Neural progenitor cell (in vitro differentiated cells): Measurements from ENCODE around the gene GOLIM4. TPM values are rescaled to one million over a fixed set of nuclear protein-coding genes. Genes with fewer than 3 reads are reported as not detected.
"Not testable (repeated sequence)": the region's sequence is repeated elsewhere in the genome, so short reads cannot be mapped to it uniquely, and the experiment has no call there.

ENCODE experiments used
- DNase-seq: peaks from one replicate; pipeline ENCODE4 v3.0.0-alpha.2; 2016; ENCODE audit warnings: low spot score
- H2AFZ ChIP-seq: fragments of 200-600 bp; sonication (generic); replicated peaks from 2 replicates; pipeline ENCODE4 v1.6.1; 2016; ENCODE audit warnings: antibody characterized with exemption
- H3F3A ChIP-seq: fragments of 200-600 bp; sonication (generic); 2 replicates; pipeline ENCODE4 v1.6.1; 2016; ENCODE audit warnings: antibody characterized with exemption, low read depth
- H3K27ac ChIP-seq: fragments of 200-600 bp; sonication (generic); 2 replicates; pipeline ENCODE4 v1.5.1; 2016; ENCODE audit warnings: mild to moderate bottlenecking
- H3K27me3 ChIP-seq: fragments of 200-600 bp; sonication (generic); 2 replicates; pipeline ENCODE4 v1.6.1; 2016; ENCODE audit warnings: mild to moderate bottlenecking, moderate library complexity
- H3K36me3 ChIP-seq: fragments of 200-600 bp; sonication (generic); 2 replicates; pipeline ENCODE4 v1.5.1; 2016
- H3K4me1 ChIP-seq: fragments of 200-600 bp; sonication (generic); 2 replicates; pipeline ENCODE4 v1.6.1; 2016; ENCODE audit warnings: mixed run types
- H3K4me2 ChIP-seq: fragments of 200-600 bp; sonication (generic); 2 replicates; pipeline ENCODE4 v1.6.1; 2016
- H3K4me3 ChIP-seq: fragments of 200-600 bp; sonication (generic); 2 replicates; pipeline ENCODE4 v1.5.1; 2016
- H3K79me2 ChIP-seq: fragments of 200-600 bp; sonication (generic); 2 replicates; pipeline ENCODE4 v1.6.1; 2016; ENCODE audit warnings: low read depth
- H3K9ac ChIP-seq: fragments of 200-600 bp; sonication (generic); 2 replicates; pipeline ENCODE4 v1.6.1; 2016
- H3K9me3 ChIP-seq: fragments of 200-600 bp; sonication (generic); 2 replicates; pipeline ENCODE4 v1.5.1; 2016; ENCODE audit warnings: low read depth
- H4K20me1 ChIP-seq: fragments of 200-600 bp; sonication (generic); 2 replicates; pipeline ENCODE4 v1.6.1; 2016; ENCODE audit warnings: low read depth
- H3K27ac Mint-ChIP-seq: 3 replicates; pipeline ENCODE4 v1.8.0; 2021; ENCODE audit warnings: mixed read lengths
- H3K27me3 Mint-ChIP-seq: 2 replicates; pipeline ENCODE4 v1.8.0; 2022; ENCODE audit warnings: low read depth, mild to moderate bottlenecking, inconsistent platforms, moderate library complexity, mixed read lengths; ENCODE audit not compliant: insufficient read depth
- H3K36me3 Mint-ChIP-seq: 3 replicates; pipeline ENCODE4 v1.8.0; 2021; ENCODE audit warnings: mixed read lengths
- H3K4me1 Mint-ChIP-seq: 3 replicates; pipeline ENCODE4 v1.8.0; 2021; ENCODE audit warnings: mixed read lengths
- H3K4me3 Mint-ChIP-seq: 3 replicates; pipeline ENCODE4 v1.8.0; 2021; ENCODE audit warnings: mild to moderate bottlenecking, moderate library complexity, mixed read lengths
- H3K9me3 Mint-ChIP-seq: 3 replicates; pipeline ENCODE4 v1.8.0; 2020; ENCODE audit warnings: mixed read lengths
- CTCF ChIP-seq: fragments of 200-600 bp; sonication (generic); IDR thresholded peaks from 2 replicates; pipeline ENCODE4 v1.5.1; 2017; ENCODE audit warnings: antibody characterized with exemption, mild to moderate bottlenecking
- EZH2 ChIP-seq: fragments of 200-600 bp; sonication (generic); IDR thresholded peaks from 2 replicates; pipeline ENCODE4 v1.6.1; 2017; ENCODE audit warnings: antibody characterized with exemption, mild to moderate bottlenecking, moderate library complexity
- EZH2phosphoT487 ChIP-seq: fragments of 200-600 bp; sonication (generic); IDR thresholded peaks from 2 replicates; pipeline ENCODE4 v1.6.1; 2017; ENCODE audit warnings: antibody characterized with exemption
- total RNA-seq: library from RNA; depleted of rRNA; stranded (reverse); fragments of >200 nt; gene quantifications from 2 replicates; pipeline ENCODE4 v1.2.3, GENCODE V29; 2015; ENCODE audit warnings: low replicate concordance

GOLIM4 gene
- total RNA-seq, 1 donor from 2014 or later, result 22.9 TPM

- TF ChIP-seq EZH2phosphoT487 (no peak), CTCF (no peak), EZH2 (no peak)
- Histone ChIP-seq H3K27ac (no peak overlapping the region), H3K9ac (no peak overlapping the region), H3K36me3 (no peaks in the 10 kb centered on the region), H3K4me2 (no peak overlapping the region), H3K79me2 (no peaks in the 10 kb centered on the region), H4K20me1 (no peaks in the 10 kb centered on the region), H3K27me3 (no peaks in the 10 kb centered on the region), H3K9me3 (no peaks in the 10 kb centered on the region), H3K4me1 (no peaks in the 10 kb centered on the region), H3F3A (no peaks in the 10 kb centered on the region), H3K4me3 (no peak overlapping the region), H2AFZ (no peak overlapping the region)
- H3K36me3 Mint-ChIP-seq, result no peaks in the 10 kb centered on the region
- H3K4me1 Mint-ChIP-seq, result no peaks in the 10 kb centered on the region
- H3K4me3 Mint-ChIP-seq, result no peak overlapping the region
- no peaks in the 10 kb centered on the region for H3K9me3 Mint-ChIP-seq
- no peak overlapping the region for H3K27ac Mint-ChIP-seq
- DNase-seq, result no peak
- H3K27me3 Mint-ChIP-seq, result no peaks in the 10 kb centered on the region
Observed at GRCh38 chr3:168138421-168138820, 42.7 kb upstream of the GOLIM4 start.

GRCh38 chr3:168134931-168135330 is 39.2 kb upstream of the GOLIM4 start:
- no peaks in the 10 kb centered on the region for H3K36me3 ChIP-seq
- Mint-ChIP-seq H3K27ac (no peak overlapping the region), H3K4me3 (no peak overlapping the region), H3K9me3 (peaks cover 5% of the 10 kb centered on the region), H3K27me3 (peaks cover 3% of the 10 kb centered on the region), H3K36me3 (no peaks in the 10 kb centered on the region), H3K4me1 (no peaks in the 10 kb centered on the region)
- H2AFZ ChIP-seq, result no peak overlapping the region
- H3K27me3 ChIP-seq, result no peaks in the 10 kb centered on the region
- H3K4me1 ChIP-seq, result no peaks in the 10 kb centered on the region
- H3K4me2 ChIP-seq, result no peak overlapping the region
- no peak overlapping the region for H3K4me3 ChIP-seq
- H3K9me3 ChIP-seq, result no peaks in the 10 kb centered on the region
- no peaks in the 10 kb centered on the region for H3K79me2 ChIP-seq
- no peak overlapping the region for H3K27ac ChIP-seq
- no peak for DNase-seq
- no peak for TF ChIP-seq EZH2
- no peak for TF ChIP-seq CTCF
- no peak for TF ChIP-seq EZH2phosphoT487
- no peak overlapping the region for H3K9ac ChIP-seq
- H4K20me1 ChIP-seq, result no peaks in the 10 kb centered on the region
- H3F3A ChIP-seq, result no peaks in the 10 kb centered on the region

- H3K36me3 ChIP-seq, result not testable (repeated sequence)
Observed at GRCh38 chr3:168130250-168130649, 34.5 kb upstream of the GOLIM4 start.

GRCh38 chr3:168128463-168128862 is 32.7 kb upstream of the GOLIM4 start:
- DNase-seq, H3K36me3 Mint-ChIP-seq, H3K79me2 ChIP-seq, H4K20me1 ChIP-seq, H3K4me3 ChIP-seq, H2AFZ ChIP-seq, H3K27me3 ChIP-seq, H3K36me3 ChIP-seq, H3F3A ChIP-seq, H3K27ac Mint-ChIP-seq, H3K9me3 ChIP-seq, H3K4me2 ChIP-seq, H3K27me3 Mint-ChIP-seq, H3K4me1 ChIP-seq, H3K27ac ChIP-seq, H3K4me3 Mint-ChIP-seq, H3K4me1 Mint-ChIP-seq, H3K9ac ChIP-seq: not testable (repeated sequence)
- H3K9me3 Mint-ChIP-seq, result peaks cover 17% of the 10 kb centered on the region

More at GRCh38 chr3:168130250-168130649, 34.5 kb upstream of the GOLIM4 start:
- H3K4me2 ChIP-seq, H4K20me1 ChIP-seq, H3K27me3 Mint-ChIP-seq, DNase-seq, H3K9ac ChIP-seq, H3K27me3 ChIP-seq, H3K4me3 Mint-ChIP-seq, H3K27ac Mint-ChIP-seq, H3K4me1 ChIP-seq, H2AFZ ChIP-seq, H3K4me1 Mint-ChIP-seq, H3K9me3 ChIP-seq, H3K27ac ChIP-seq, H3K36me3 Mint-ChIP-seq, H3F3A ChIP-seq, H3K4me3 ChIP-seq, H3K79me2 ChIP-seq: not testable (repeated sequence)
- H3K9me3 Mint-ChIP-seq, result peaks cover 17% of the 10 kb centered on the region
